HG03521 (cell line): Measurements from ENCODE around the gene ENHO.
"Not testable (repeated sequence)": the region's sequence is repeated elsewhere in the genome, so short reads cannot be mapped to it uniquely, and the experiment has no call there.

Source experiments
- ATAC-seq: cut with Tn5 transposase; IDR thresholded peaks from one replicate; pipeline ENCODE4 v1.9.1; 2021; ENCODE audit warnings: mild to moderate bottlenecking, moderate library complexity; ENCODE audit not compliant: unreplicated experiment

ENHO gene

DNA sequence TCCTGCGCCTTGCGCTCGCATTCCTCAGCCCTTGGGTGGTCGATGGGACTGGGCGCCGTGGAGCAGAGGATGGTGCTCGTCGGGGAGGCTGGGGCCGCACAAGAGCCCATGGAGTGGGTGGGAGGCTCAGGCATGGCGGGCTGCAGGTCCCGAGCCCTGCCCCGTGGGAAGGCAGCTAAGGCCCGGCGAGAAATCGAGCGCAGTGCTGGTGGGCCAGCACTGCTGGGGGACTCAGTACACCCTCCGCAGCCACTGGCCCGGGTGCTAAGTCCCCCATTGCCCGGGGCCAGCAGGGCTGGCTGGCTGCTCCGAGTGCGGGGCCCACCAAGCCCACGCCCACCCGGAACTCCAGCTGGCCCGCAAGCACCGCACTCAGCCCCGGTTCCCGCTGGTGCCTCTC lies 40.0 kb downstream of the ENHO start:
- not testable (repeated sequence) for ATAC-seq

DNA sequence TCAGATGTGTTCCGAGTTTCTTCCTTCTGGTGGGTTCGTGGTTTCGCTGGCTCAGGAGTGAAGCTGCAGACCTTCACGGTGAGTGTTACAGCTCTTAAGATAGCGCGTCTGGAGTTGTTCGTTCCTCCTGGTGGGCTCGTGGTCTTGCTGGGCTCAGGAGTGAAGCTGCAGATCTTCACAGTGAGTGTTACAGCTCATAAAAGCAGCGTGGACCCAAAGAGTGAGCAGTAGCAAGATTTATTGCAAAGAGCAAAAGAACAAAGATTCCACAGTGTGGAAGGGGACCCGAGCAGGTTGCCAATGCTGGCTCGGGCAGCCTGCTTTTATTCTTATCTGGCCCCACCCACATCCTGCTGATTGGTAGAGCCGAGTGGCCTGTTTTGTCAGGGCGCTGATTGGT lies 41.2 kb downstream of the ENHO start:
- ATAC-seq = not testable (repeated sequence)

DNA sequence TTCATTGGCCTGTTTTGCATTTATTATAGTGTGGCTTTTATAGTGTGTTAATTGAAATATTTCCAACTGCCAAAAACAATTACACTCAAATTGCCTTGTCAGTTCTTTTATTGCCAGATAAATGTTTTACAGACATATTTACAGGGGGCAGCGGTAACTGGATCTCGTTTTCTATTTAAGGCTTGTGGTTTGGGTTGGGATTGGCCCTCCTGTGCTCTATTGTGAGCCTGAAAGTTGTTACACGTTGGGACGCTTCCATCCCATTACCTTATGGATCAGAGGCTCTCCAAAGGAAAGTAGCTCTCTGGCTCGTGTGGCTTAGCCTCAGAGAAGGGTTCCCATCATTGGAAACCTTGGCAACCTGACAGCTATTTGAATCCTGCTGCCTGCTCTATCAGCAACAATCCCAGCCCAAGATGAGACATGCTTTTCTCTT lies 43.3 kb downstream of the ENHO start:
- ATAC-seq = no peak

DNA sequence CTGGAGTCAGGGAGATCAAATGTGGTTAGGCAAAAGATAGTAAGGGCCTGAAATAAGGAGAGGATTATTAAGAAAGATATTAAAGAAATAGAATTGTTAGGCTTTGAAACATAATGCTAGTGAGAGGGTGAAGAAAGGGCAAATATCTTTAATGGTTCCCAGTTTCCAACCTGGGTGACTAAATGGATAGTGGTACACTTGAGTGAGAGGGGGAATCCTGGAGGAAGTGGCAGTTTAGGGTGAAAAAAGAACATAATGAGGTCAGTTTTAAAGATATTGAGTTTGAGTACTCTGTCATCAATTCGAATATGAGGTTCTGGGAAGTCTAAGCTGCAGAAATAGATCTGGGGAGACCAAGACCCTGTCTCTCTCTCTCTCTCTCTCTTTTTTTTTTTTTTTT lies 45.2 kb downstream of the ENHO start:
- no peak for ATAC-seq

DNA sequence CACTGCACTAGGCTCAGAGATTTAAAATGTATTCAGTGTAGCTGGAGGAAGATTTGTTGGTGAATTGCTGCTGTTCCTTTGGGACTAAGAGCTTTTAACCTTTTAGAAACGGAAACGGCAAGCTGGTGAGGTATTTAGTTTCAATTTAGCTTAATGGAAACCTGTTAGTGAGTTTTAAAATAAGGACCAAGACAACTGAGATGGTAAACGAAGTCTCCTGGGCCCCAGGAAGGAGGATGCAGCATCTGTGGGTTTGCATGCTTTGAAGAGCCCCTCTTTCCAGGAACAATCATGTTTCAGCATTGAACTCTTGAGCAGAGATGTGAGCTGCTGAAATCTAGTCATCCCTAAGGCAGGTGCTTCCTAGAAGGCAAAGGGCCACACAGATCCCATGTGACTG lies 47.7 kb downstream of the ENHO start:
- no peak for ATAC-seq
